GM10248 (cell line): ENCODE results near the gene KLK15.

Experiments used
- CTCF ChIA-PET: fragments of 300-600 bp; sonication (Branson Sonifier 250); formaldehyde crosslinking; extraction: SDS; loops from one replicate; lab custom pipeline; 2021; ENCODE audit warnings: antibody characterized with exemption; lab: Yijun Ruan, JAX
- POLR2A ChIA-PET: fragments of 350-650 bp; sonication (Branson Sonifier 250); formaldehyde crosslinking; extraction: SDS; loops from one replicate; lab custom pipeline; 2020; ENCODE audit warnings: antibody characterized with exemption; lab: Yijun Ruan, JAX
- DNase-seq: peaks from one replicate; pipeline ENCODE4 v3.0.0; 2012; ENCODE audit errors: extremely low spot score
- CTCF ChIP-seq: IDR thresholded peaks from 2 replicates; pipeline ENCODE4 v1.5.1; 2012; ENCODE audit warnings: mild to moderate bottlenecking, low read depth; ENCODE audit errors: extremely low read depth, missing control alignments, control extremely low read depth

Gene KLK15

GRCh38 chr19:50851620-50852019 lies 18.2 kb upstream of the KLK15 start:
- no peak for TF ChIP-seq CTCF
- ChIA-PET POLR2A (no interaction called here), CTCF (interaction anchor here (1.0 kb wide), 1 partner anchor 30 kb away, joined by 3 read pairs; no protein-coding TSS in a partner anchor)
- no peak for DNase-seq

GRCh38 chr19:50850738-50851137 lies 17.4 kb upstream of the KLK15 start:
- ChIA-PET CTCF (no interaction called here), POLR2A (no interaction called here)
- no peak for TF ChIP-seq CTCF
- DNase-seq = no peak

GRCh38 chr19:50844296-50844935 lies 11.0 kb upstream of the KLK15 start:
- ChIA-PET CTCF (interaction anchor here (2.5 kb wide), 1 partner anchor 19 kb away, joined by 6 read pairs; no protein-coding TSS in a partner anchor), POLR2A (no interaction called here)
- DNase-seq = no peak
- TF ChIP-seq CTCF = no peak

- ChIA-PET CTCF (interaction anchor here (0.9 kb wide), 1 partner anchor 87 kb away, joined by 3 read pairs; no protein-coding TSS in a partner anchor), POLR2A (no interaction called here)
- TF ChIP-seq CTCF = no peak
- no peak for DNase-seq
Observed at GRCh38 chr19:50843701-50844221, 10.4 kb upstream of the KLK15 start.

GRCh38 chr19:50843205-50843604 lies 9.8 kb upstream of the KLK15 start:
- ChIA-PET CTCF (interaction anchor here (0.9 kb wide), 1 partner anchor 88 kb away, joined by 3 read pairs; no protein-coding TSS in a partner anchor), POLR2A (no interaction called here)
- no peak for TF ChIP-seq CTCF
- DNase-seq = no peak

GRCh38 chr19:50842130-50842529 lies 8.8 kb upstream of the KLK15 start:
- ChIA-PET POLR2A (no interaction called here), CTCF (no interaction called here)
- TF ChIP-seq CTCF = no peak
- DNase-seq = no peak
